ENCODE results near the gene ALAS1. TPM values are rescaled to one million over a fixed set of nuclear protein-coding genes. Genes with fewer than 3 reads are reported as not detected.

ALAS1 gene
- total and polyA plus RNA-seq, 2 donors (not counting 1 experiment from before 2014, with no cell fraction given), result 26.1 to 30.2 TPM

- WGBS (ENCODE audit: insufficient coverage), result 91% methylated on average over 10 of the region's 10 CpGs
- peaks cover 0 to 34% of the 10 kb centered on the region in 2 experiments for H3K36me3 ChIP-seq (replicated peaks in 1 of 2; ENCODE audit: control extremely low read depth in 1 of 2, control insufficient read depth in 1 of 2, extremely low read depth in 1 of 2, insufficient read depth in 2 of 2, low read length in 1 of 2)
- no peaks in the 10 kb centered on the region for H3K9me3 ChIP-seq (ENCODE audit: control extremely low read depth in 1 of 3, control insufficient read depth in 2 of 3, insufficient read depth in 1 of 3, low read length in 2 of 3)
- peaks cover 43 to 52% of the 10 kb centered on the region in 2 donors for H3K4me1 ChIP-seq (ENCODE audit: control insufficient read depth in 2 of 2, insufficient read depth in 2 of 2, low read length in 2 of 2)
- no peak for DNase-seq
- POLR2A ChIA-PET, result interaction anchor here (0.9 to 1.3 kb wide), 3 partner anchors 10 to 31 kb away, joined by 4 to 6 read pairs (median 5); partner anchors contain the start of genes TWF2 and WDR82
- H3K9ac ChIP-seq (ENCODE audit: low read length), result no peak overlapping the region
- H3K27me3 Mint-ChIP-seq, result no peaks in the 10 kb centered on the region
- no peaks in the 10 kb centered on the region for H3K79me2 ChIP-seq (ENCODE audit: control insufficient read depth, insufficient read depth, low read length)
- intact Hi-C loops (cut with micrococcal nuclease), result no loop called here
- no peak overlapping the region for H3K4me3 Mint-ChIP-seq
- H3K4me2 ChIP-seq (replicated peaks; ENCODE audit: low read depth, low read length, poor library complexity, severe bottlenecking), result no peak overlapping the region
- no peaks in the 10 kb centered on the region for H3K9me3 Mint-ChIP-seq (ENCODE audit: insufficient read depth)
- peak overlapping the region in 1 of 2 donors; percentile 9 for H3K27ac ChIP-seq (ENCODE audit: low read length in 2 of 2)
- TF ChIP-seq EZH2 (IDR thresholded peaks at IDR 0.05; ENCODE audit: borderline replicate concordance, insufficient read depth, low read depth, low read length, poor library complexity, severe bottlenecking), result no peak
- TF ChIP-seq, protein P1, sequence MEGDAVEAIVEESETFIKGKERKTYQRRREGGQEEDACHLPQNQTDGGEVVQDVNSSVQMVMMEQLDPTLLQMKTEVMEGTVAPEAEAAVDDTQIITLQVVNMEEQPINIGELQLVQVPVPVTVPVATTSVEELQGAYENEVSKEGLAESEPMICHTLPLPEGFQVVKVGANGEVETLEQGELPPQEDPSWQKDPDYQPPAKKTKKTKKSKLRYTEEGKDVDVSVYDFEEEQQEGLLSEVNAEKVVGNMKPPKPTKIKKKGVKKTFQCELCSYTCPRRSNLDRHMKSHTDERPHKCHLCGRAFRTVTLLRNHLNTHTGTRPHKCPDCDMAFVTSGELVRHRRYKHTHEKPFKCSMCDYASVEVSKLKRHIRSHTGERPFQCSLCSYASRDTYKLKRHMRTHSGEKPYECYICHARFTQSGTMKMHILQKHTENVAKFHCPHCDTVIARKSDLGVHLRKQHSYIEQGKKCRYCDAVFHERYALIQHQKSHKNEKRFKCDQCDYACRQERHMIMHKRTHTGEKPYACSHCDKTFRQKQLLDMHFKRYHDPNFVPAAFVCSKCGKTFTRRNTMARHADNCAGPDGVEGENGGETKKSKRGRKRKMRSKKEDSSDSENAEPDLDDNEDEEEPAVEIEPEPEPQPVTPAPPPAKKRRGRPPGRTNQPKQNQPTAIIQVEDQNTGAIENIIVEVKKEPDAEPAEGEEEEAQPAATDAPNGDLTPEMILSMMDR (IDR thresholded peaks at IDR 0.05), result no peak
- no peak overlapping the region for H3K4me3 ChIP-seq (ENCODE audit: control extremely low read depth in 1 of 5, extremely low read depth in 1 of 5, insufficient read depth in 1 of 5, low read depth in 2 of 5, low read length in 4 of 5)
- peaks cover 58% of the 10 kb centered on the region for H3K4me1 Mint-ChIP-seq
- CTCF ChIA-PET, result interaction anchor here (0.5 to 2.4 kb wide), 4 partner anchors 15 to 90 kb away, joined by 4 to 13 read pairs (median 5); no protein-coding TSS in a partner anchor
- H3K27me3 ChIP-seq (replicated peaks in 1 of 4; ENCODE audit: control extremely low read depth in 1 of 4, control insufficient read depth in 3 of 4, insufficient read depth in 4 of 4, low read length in 3 of 4), result no peaks in the 10 kb centered on the region
- ATAC-seq (ENCODE audit: low read depth), result no peak
- H3K27ac Mint-ChIP-seq, result peak overlapping the region; percentile 39
- no peak overlapping the region for H2AFZ ChIP-seq (ENCODE audit: insufficient read depth, low read depth, low read length, poor library complexity, severe bottlenecking)
- peaks cover 5% of the 10 kb centered on the region for H4K20me1 ChIP-seq (ENCODE audit: control insufficient read depth, insufficient read depth, low read length, poor library complexity, severe bottlenecking)
These were observed 51.0 kb downstream of the ALAS1 start for GRCh38 chr3:52248816-52249547.

DNA sequence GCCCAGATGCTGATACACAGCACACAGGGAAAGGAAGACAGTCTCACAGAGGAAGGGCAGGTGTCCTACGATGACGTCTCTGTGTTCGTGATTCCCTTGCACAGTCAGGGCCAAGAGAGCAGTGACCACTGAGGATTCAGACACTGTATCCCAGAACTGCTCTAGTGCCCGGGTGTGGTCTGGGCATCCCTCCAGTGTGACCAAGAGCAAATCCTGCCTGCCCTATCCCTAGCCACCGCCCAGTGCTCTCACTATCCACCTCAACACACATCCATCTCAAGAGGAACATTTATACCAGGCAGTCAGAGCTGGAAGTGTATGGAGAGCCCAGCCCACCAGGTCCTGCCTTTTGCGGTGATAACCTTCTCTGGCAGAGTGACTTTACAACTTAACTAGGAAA, 51.7 kb downstream of the ALAS1 start:
- Histone ChIP-seq H3K4me2 (replicated peaks; ENCODE audit: low read depth, low read length, poor library complexity, severe bottlenecking) (no peak overlapping the region), H3K9ac (ENCODE audit: low read length) (no peak overlapping the region), H2AFZ (ENCODE audit: insufficient read depth, low read depth, low read length, poor library complexity, severe bottlenecking) (no peak overlapping the region), H3K36me3 (replicated peaks in 1 of 2; ENCODE audit: control extremely low read depth in 1 of 2, control insufficient read depth in 1 of 2, extremely low read depth in 1 of 2, insufficient read depth in 2 of 2, low read length in 1 of 2) (peaks cover 0 to 38% of the 10 kb centered on the region in 2 experiments), H3K27me3 (replicated peaks in 1 of 4; ENCODE audit: control extremely low read depth in 1 of 4, control insufficient read depth in 3 of 4, insufficient read depth in 4 of 4, low read length in 3 of 4) (no peaks in the 10 kb centered on the region), H4K20me1 (ENCODE audit: control insufficient read depth, insufficient read depth, low read length, poor library complexity, severe bottlenecking) (peaks cover 6% of the 10 kb centered on the region), H3K79me2 (ENCODE audit: control insufficient read depth, insufficient read depth, low read length) (no peaks in the 10 kb centered on the region), H3K4me1 (ENCODE audit: control insufficient read depth in 2 of 2, insufficient read depth in 2 of 2, low read length in 2 of 2) (peaks cover 41 to 51% of the 10 kb centered on the region in 2 donors), H3K4me3 (ENCODE audit: control extremely low read depth in 1 of 5, extremely low read depth in 1 of 5, insufficient read depth in 1 of 5, low read depth in 2 of 5, low read length in 4 of 5) (no peak overlapping the region), H3K27ac (ENCODE audit: low read length in 2 of 2) (peak overlapping the region in 1 of 2 donors; percentile 89), H3K9me3 (ENCODE audit: control extremely low read depth in 1 of 3, control insufficient read depth in 2 of 3, insufficient read depth in 1 of 3, low read length in 2 of 3) (no peaks in the 10 kb centered on the region)
- CTCF ChIA-PET, result interaction anchor here (1.1 to 2.4 kb wide), 4 partner anchors 15 to 89 kb away, joined by 3 to 13 read pairs (median 5); partner anchors contain the start of gene WDR82
- ATAC-seq (ENCODE audit: low read depth) (no peak), DNase-seq (no peak)
- no peak overlapping the region for H3K4me3 Mint-ChIP-seq
- no peaks in the 10 kb centered on the region for H3K27me3 Mint-ChIP-seq
- 89% methylated on average over 6 of the region's 6 CpGs for WGBS (ENCODE audit: insufficient coverage)
- H3K27ac Mint-ChIP-seq, result peak overlapping the region; percentile 39
- H3K9me3 Mint-ChIP-seq (ENCODE audit: insufficient read depth), result no peaks in the 10 kb centered on the region
- TF ChIP-seq EZH2 (IDR thresholded peaks at IDR 0.05; ENCODE audit: borderline replicate concordance, insufficient read depth, low read depth, low read length, poor library complexity, severe bottlenecking), result no peak
- TF ChIP-seq, protein P1 (IDR thresholded peaks at IDR 0.05), result no peak
- peaks cover 57% of the 10 kb centered on the region for H3K4me1 Mint-ChIP-seq
- intact Hi-C loops (cut with micrococcal nuclease), result no loop called here
- POLR2A ChIA-PET, result interaction anchor here (1.1 to 1.3 kb wide), 2 partner anchors 11 to 30 kb away, joined by 4 to 6 read pairs; partner anchors contain the start of gene TWF2

Measured in B cell (primary cell).